Activated T-helper 1 cell treated with anti-CD3 and anti-CD28 coated beads, Interleukin-12 subunit alpha, Interleukin-12 subunit beta, Interleukin-2, Interleukin-4 antibody, amounts not matched to agents 30 ng/mL and 10 ng/mL and 1 ng/mL, durations not matched to agents 14 hours and 24 hours and 36 hours (primary cell): ENCODE data around the gene ZSWIM1. TPM values are rescaled to one million over a fixed set of nuclear protein-coding genes. Genes with fewer than 3 reads are reported as not detected.

ENCODE experiments used
- DNase-seq: peaks from one replicate; pipeline ENCODE4 v3.0.0; 2021; ENCODE audit warnings: low spot score
- H3K27ac Mint-ChIP-seq: one replicate; pipeline ENCODE4 v1.8.0; 2021; ENCODE audit warnings: mild to moderate bottlenecking, mixed read lengths
- H3K27me3 Mint-ChIP-seq: one replicate; pipeline ENCODE4 v1.8.0; 2022; ENCODE audit warnings: mild to moderate bottlenecking, moderate library complexity, mixed read lengths; ENCODE audit not compliant: insufficient read depth
- H3K36me3 Mint-ChIP-seq: one replicate; pipeline ENCODE4 v1.8.0; 2021; ENCODE audit warnings: low read depth, mixed read lengths
- H3K4me1 Mint-ChIP-seq: one replicate; pipeline ENCODE4 v1.8.0; 2021; ENCODE audit warnings: low read depth, mixed read lengths
- H3K4me3 Mint-ChIP-seq: one replicate; pipeline ENCODE4 v1.8.0; 2021; ENCODE audit warnings: mild to moderate bottlenecking, moderate library complexity, mixed read lengths
- H3K9me3 Mint-ChIP-seq: one replicate; pipeline ENCODE4 v1.8.0; 2021; ENCODE audit warnings: mixed read lengths
- intact Hi-C: fragments of 100-400 bp; cut with micrococcal nuclease; formaldehyde crosslinking; loops from one replicate; pipeline ENCODE4 v1.15.1; 2024
- total RNA-seq: library from RNA; stranded (reverse); gene quantifications from 2 replicates; pipeline ENCODE4 v1.2.3, GENCODE V29; 2022

ZSWIM1 gene
- total RNA-seq, 1 donor from 2014 or later = 7.5 TPM

- H3K4me3 Mint-ChIP-seq = no peak overlapping the region
- no peaks in the 10 kb centered on the region for H3K9me3 Mint-ChIP-seq
- no peaks in the 10 kb centered on the region for H3K4me1 Mint-ChIP-seq
- H3K36me3 Mint-ChIP-seq = peaks cover 20% of the 10 kb centered on the region
- no peaks in the 10 kb centered on the region for H3K27me3 Mint-ChIP-seq
- DNase-seq = no peak
- no peak overlapping the region for H3K27ac Mint-ChIP-seq
- intact Hi-C loops = no loop called here
These were observed 37.5 kb upstream of the ZSWIM1 start for GRCh38 chr20:45843506-45843905.

DNA sequence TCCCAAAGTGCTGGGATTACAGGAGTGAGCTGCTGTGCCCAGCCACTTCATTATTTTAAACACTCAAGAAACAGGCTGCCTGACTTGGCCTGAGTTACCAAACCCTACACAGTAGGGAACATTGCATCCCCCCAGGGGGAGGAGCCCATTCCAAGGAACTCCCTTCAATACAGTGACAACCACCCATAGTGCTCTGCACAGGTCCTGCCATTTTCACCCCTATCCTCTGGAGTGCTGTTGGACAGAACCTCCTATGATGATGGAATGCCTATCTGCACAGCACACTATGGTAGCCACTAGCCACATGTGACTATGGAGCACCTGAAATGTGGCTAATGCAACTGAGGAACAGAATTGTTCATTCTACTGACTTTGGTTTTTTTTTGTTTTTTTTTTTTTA is 35.6 kb upstream of the ZSWIM1 start:
- H3K27me3 Mint-ChIP-seq = no peaks in the 10 kb centered on the region
- intact Hi-C loops = no loop called here
- no peak overlapping the region for H3K27ac Mint-ChIP-seq
- no peaks in the 10 kb centered on the region for H3K4me1 Mint-ChIP-seq
- no peaks in the 10 kb centered on the region for H3K9me3 Mint-ChIP-seq
- no peak overlapping the region for H3K4me3 Mint-ChIP-seq
- no peak for DNase-seq
- peaks cover 27% of the 10 kb centered on the region for H3K36me3 Mint-ChIP-seq

DNA sequence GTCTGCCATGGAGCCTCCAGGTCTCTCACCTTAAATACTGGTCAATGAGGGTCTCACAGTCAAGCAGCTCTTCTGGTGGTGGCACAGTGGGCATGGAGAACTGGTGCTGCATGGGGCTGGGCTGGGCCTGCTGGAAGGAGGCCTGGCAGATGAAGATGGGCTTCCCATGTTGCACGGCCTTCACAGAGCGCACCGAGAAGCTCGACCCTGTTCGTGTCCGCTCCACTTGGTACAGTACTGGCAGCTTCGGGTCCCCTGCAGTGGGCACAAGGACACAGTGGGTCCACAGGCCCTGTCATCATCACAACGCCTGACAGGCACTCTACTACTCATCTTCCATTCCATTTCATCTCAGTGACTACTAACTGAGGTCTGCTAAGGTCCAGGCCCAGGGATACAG is 32.6 kb upstream of the ZSWIM1 start:
- DNase-seq = no peak
- no peaks in the 10 kb centered on the region for H3K9me3 Mint-ChIP-seq

GRCh38 chr20:45848969-45849582 is 32.0 kb upstream of the ZSWIM1 start:
- DNase-seq = no peak
- no peaks in the 10 kb centered on the region for H3K4me1 Mint-ChIP-seq
- H3K27ac Mint-ChIP-seq = no peak overlapping the region
- H3K36me3 Mint-ChIP-seq = peaks cover 29% of the 10 kb centered on the region
- H3K27me3 Mint-ChIP-seq = no peaks in the 10 kb centered on the region
- intact Hi-C loops = no loop called here
- no peaks in the 10 kb centered on the region for H3K9me3 Mint-ChIP-seq
- H3K4me3 Mint-ChIP-seq = no peak overlapping the region

More for the DNA sequence above, 32.6 kb upstream of the ZSWIM1 start:
- intact Hi-C loops = no loop called here
- no peak overlapping the region for H3K27ac Mint-ChIP-seq
- H3K4me1 Mint-ChIP-seq = no peaks in the 10 kb centered on the region
- no peaks in the 10 kb centered on the region for H3K27me3 Mint-ChIP-seq
- peaks cover 30% of the 10 kb centered on the region for H3K36me3 Mint-ChIP-seq
- H3K4me3 Mint-ChIP-seq = no peak overlapping the region

GRCh38 chr20:45850238-45850637 is 30.8 kb upstream of the ZSWIM1 start:
- H3K27ac Mint-ChIP-seq = no peak overlapping the region
- no peaks in the 10 kb centered on the region for H3K9me3 Mint-ChIP-seq
- no peak overlapping the region for H3K4me3 Mint-ChIP-seq
- intact Hi-C loops = no loop called here
- peaks cover 27% of the 10 kb centered on the region for H3K36me3 Mint-ChIP-seq
- no peaks in the 10 kb centered on the region for H3K4me1 Mint-ChIP-seq
- no peak for DNase-seq
- no peaks in the 10 kb centered on the region for H3K27me3 Mint-ChIP-seq

DNA sequence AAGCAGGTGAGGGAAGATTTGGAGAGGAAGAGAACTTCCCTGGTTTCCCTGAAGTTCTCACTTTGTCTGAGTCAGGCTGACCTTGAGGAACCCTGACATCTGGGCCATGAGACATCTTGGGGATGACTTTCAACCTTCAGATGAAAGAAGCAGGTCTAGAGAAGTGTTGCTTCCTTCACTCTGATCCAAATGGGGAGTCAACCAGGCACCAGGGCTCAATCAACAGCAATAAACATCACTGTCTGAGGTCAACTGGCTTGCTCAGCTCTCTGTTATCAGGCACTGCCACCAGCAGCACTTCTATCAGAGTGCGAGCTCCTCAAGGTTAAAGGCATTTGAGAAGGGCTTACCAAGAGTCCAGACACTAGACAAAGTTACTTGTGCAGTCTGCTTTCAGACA is 30.1 kb upstream of the ZSWIM1 start:
- no peaks in the 10 kb centered on the region for H3K27me3 Mint-ChIP-seq
- peaks cover 27% of the 10 kb centered on the region for H3K36me3 Mint-ChIP-seq
- intact Hi-C loops = no loop called here
- no peak overlapping the region for H3K4me3 Mint-ChIP-seq
- DNase-seq = no peak
- H3K27ac Mint-ChIP-seq = no peak overlapping the region
- H3K9me3 Mint-ChIP-seq = no peaks in the 10 kb centered on the region
- H3K4me1 Mint-ChIP-seq = peaks cover 2% of the 10 kb centered on the region

DNA sequence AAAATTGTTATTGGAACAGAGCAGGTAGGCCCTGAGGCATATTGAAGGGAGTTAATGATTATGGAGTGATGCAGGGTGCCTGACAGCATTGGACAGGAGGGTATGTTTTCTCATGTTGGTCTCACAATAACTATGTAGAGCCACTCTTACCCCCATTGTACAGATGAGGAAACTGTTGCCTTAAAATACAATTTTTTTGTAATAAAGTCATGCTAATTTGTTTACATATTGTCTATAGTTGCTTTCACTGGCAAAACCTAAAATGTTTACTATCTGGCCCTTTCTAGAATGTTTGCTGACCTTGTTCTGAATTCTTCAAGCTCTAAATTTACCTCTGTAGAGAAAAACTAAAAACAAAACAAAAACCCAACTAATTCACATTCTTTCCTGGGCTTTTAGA is 29.5 kb upstream of the ZSWIM1 start:
- H3K9me3 Mint-ChIP-seq = no peaks in the 10 kb centered on the region
- peaks cover 23% of the 10 kb centered on the region for H3K36me3 Mint-ChIP-seq
- DNase-seq = no peak

GRCh38 chr20:45852326-45852725 is 28.7 kb upstream of the ZSWIM1 start:
- no peaks in the 10 kb centered on the region for H3K9me3 Mint-ChIP-seq
- H3K27me3 Mint-ChIP-seq = no peaks in the 10 kb centered on the region
- DNase-seq = no peak
- H3K4me1 Mint-ChIP-seq = peaks cover 11% of the 10 kb centered on the region
- peaks cover 24% of the 10 kb centered on the region for H3K36me3 Mint-ChIP-seq
- H3K27ac Mint-ChIP-seq = no peak overlapping the region
- no peak overlapping the region for H3K4me3 Mint-ChIP-seq
- intact Hi-C loops = no loop called here

More for the DNA sequence above, 29.5 kb upstream of the ZSWIM1 start:
- H3K27me3 Mint-ChIP-seq = no peaks in the 10 kb centered on the region
- intact Hi-C loops = no loop called here
- H3K27ac Mint-ChIP-seq = no peak overlapping the region
- peaks cover 8% of the 10 kb centered on the region for H3K4me1 Mint-ChIP-seq
- H3K4me3 Mint-ChIP-seq = no peak overlapping the region

DNA sequence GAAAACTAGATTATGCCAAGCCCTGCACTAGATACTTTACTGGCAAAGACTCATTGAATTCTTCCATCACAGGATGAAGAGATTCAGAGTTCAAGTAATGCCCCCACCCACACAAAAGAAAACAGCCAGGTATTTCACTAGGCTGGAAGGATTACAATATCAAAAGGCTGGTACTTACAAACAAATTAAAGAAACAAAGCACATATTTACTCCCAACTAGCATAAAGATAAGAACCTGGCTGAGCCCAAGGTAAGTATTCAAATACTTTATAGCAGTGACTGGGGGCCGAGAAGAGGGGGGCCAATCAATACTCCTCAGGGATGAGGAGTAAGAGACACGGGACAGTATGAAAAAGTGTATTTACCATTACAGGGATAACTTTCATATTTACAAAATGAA is 27.5 kb upstream of the ZSWIM1 start:
- Mint-ChIP-seq H3K36me3 (peaks cover 27% of the 10 kb centered on the region), H3K4me3 (no peak overlapping the region), H3K27ac (no peak overlapping the region), H3K27me3 (no peaks in the 10 kb centered on the region), H3K4me1 (peaks cover 23% of the 10 kb centered on the region), H3K9me3 (no peaks in the 10 kb centered on the region)
- intact Hi-C loops = no loop called here
- DNase-seq = no peak

DNA sequence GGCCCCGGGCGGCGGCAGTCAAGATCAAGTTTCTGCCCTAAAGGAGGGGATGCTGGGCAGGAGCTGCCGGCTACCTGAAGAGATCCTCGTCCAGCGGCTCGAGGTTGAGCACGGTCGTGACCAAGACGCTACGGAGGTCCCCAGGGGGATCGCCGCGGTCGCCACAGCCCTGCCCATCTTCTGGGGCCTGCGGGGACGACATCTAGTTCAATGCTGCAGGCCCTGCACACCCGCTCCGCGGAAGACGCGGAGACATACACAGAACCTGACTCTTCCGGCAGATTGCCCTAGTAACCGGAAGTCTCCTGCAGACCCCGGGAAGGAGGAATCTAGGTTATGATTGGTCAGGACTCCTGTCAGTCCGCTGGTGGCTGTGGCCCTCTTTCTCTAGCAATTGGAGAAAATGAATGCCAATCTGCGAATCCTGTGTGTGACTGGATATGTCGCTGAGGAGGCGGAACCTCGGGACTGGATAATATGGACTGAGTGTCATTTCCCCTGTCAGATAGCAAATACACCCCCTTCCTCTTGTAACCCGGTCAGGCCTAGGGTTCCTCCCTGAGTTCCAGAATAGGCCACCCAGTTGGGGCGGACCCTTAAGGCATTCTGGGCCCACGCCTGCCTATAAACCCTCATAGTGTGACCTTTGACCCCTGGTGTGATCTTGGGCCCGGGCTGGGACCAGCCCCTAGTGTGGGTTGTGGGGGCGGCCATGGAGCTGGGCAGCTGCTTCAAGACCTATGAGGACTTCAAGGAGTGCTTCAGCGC is 23.7 kb upstream of the ZSWIM1 start, which contains the start of the genes ACOT8 and ZSWIM3:
Gene ACOT8, minus strand, starts transcription at position 279 of the 768 bp plus-strand sequence. Its CDS starts 77 bp downstream, at position 202.
Gene ZSWIM3, plus strand, starts transcription at position 501 of the 768 bp plus-strand sequence. Its CDS starts 212 bp downstream, at position 713.
- peaks cover 33% of the 10 kb centered on the region for H3K4me1 Mint-ChIP-seq
- intact Hi-C loops = loop anchor here (1.0 to 5.0 kb wide), 10 partner anchors 23 to 495 kb away; partner anchors contain the start of genes CTSA, DNTTIP1, NEURL2 and PIGT
- peak within 1 kb of the TSS; percentile 97 for H3K4me3 Mint-ChIP-seq
- H3K9me3 Mint-ChIP-seq = no peaks in the 10 kb centered on the region
- no peaks in the 10 kb centered on the region for H3K27me3 Mint-ChIP-seq
- peak; percentile 95 for DNase-seq
- peak within 1 kb of the TSS; percentile 98 for H3K27ac Mint-ChIP-seq
- peaks cover 21% of the 10 kb centered on the region for H3K36me3 Mint-ChIP-seq

GRCh38 chr20:45857882-45858216 is 23.2 kb upstream of the ZSWIM1 start:
- H3K4me3 Mint-ChIP-seq = peak overlapping the region; percentile 97
- peak overlapping the region; percentile 98 for H3K27ac Mint-ChIP-seq
- H3K4me1 Mint-ChIP-seq = peaks cover 33% of the 10 kb centered on the region
- no peaks in the 10 kb centered on the region for H3K27me3 Mint-ChIP-seq
- no peaks in the 10 kb centered on the region for H3K9me3 Mint-ChIP-seq
- intact Hi-C loops = loop anchor here (1.0 to 5.0 kb wide), 10 partner anchors 23 to 496 kb away; partner anchors contain the start of genes CTSA, DNTTIP1, NEURL2 and PIGT
- H3K36me3 Mint-ChIP-seq = peaks cover 19% of the 10 kb centered on the region
- no peak for DNase-seq

DNA sequence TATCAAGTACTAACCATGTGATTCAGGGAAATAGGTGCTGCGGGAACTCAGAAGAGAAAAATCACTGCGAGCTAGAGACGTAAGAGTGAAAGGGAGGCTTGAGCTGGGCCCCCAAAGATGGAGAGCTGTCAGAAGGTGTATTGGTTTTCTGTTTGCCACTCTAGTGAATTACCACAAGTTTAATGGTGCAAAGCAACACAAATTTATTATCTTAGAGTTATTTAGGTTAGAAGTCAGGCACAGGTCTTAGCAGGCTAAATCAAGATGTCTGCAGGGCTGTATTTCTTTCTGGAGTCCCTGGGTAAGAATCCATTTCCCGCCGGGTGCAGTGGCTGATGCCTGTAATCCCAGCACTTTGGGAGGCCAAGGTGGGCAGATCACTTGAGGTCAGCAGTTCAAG is 21.1 kb upstream of the ZSWIM1 start:
- H3K4me3 Mint-ChIP-seq = no peak overlapping the region
- no peak for DNase-seq
- H3K4me1 Mint-ChIP-seq = peaks cover 33% of the 10 kb centered on the region
- H3K9me3 Mint-ChIP-seq = no peaks in the 10 kb centered on the region
- no peaks in the 10 kb centered on the region for H3K27me3 Mint-ChIP-seq
- intact Hi-C loops = loop anchor here (5.0 kb wide), 1 partner anchor 498 kb away; the partner anchor contains the start of gene SYS1
- peaks cover 15% of the 10 kb centered on the region for H3K36me3 Mint-ChIP-seq
- no peak overlapping the region for H3K27ac Mint-ChIP-seq

- peaks cover 13% of the 10 kb centered on the region for H3K36me3 Mint-ChIP-seq
- no peaks in the 10 kb centered on the region for H3K9me3 Mint-ChIP-seq
- H3K27me3 Mint-ChIP-seq = no peaks in the 10 kb centered on the region
- DNase-seq = no peak
- H3K27ac Mint-ChIP-seq = no peak overlapping the region
- H3K4me3 Mint-ChIP-seq = no peak overlapping the region
- peaks cover 33% of the 10 kb centered on the region for H3K4me1 Mint-ChIP-seq
- intact Hi-C loops = no loop called here
These were observed 20.3 kb upstream of the ZSWIM1 start for GRCh38 chr20:45860560-45861220.
